ENCODE data around the gene APP. TPM values are rescaled to one million over a fixed set of nuclear protein-coding genes. Genes with fewer than 3 reads are reported as not detected.

The APP gene
- total RNA-seq, 1 donor, result 373 TPM

DNA sequence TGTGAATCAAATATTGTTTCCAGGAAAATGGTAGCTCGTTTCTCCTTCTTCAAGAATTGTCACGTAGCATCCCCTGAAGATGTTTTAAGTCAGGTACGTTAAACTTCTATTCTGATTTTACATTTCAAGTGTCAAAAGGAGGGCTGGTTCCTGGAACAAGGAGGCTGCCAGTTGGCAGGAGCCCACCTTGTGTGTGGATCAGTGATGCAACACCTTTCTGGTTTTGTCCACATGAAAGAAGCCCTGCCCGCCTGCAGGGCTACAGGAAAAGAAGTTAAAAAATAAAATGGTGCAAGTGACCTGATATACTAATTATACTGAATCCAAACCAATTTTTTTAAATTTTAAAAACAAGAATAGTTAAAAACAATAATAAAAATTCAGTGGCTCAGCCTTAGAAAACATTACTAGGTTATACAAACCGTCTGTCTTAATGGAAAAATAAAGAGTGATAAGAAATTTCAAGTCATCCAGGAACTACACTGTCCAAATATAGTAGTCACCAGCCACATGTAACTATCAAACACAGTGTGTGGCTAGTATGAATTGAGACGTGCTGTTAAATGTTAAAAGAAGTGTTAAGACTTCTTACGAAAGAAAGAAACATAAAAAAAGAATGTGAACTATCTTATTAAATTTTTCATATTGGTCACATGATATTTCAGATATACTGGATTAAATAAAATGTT, 123.1 kb downstream of the APP start:
- H2AFZ ChIP-seq (ENCODE audit: low read length), result no peak overlapping the region
- no peak overlapping the region for H3K4me2 ChIP-seq (ENCODE audit: insufficient read depth, low read length)
- peaks cover under 1% of the 10 kb centered on the region for H3K4me1 ChIP-seq (ENCODE audit: insufficient read depth, low read length)
- no peaks in the 10 kb centered on the region for H3K27me3 ChIP-seq (ENCODE audit: insufficient read depth, low read length)
- H3K9me3 ChIP-seq (ENCODE audit: low read depth, low read length), result no peaks in the 10 kb centered on the region
- peaks cover 20% of the 10 kb centered on the region for H3K36me3 ChIP-seq (ENCODE audit: insufficient read depth, low read length)
- no peak for DNase-seq (ENCODE audit: insufficient read length, low spot score, missing footprints)
- H3K4me3 ChIP-seq (ENCODE audit: insufficient read depth, low read length), result no peak overlapping the region
- H3K27ac ChIP-seq (ENCODE audit: low read depth, low read length), result no peak overlapping the region
- H3K79me2 ChIP-seq (ENCODE audit: insufficient read depth, low read length), result peaks cover 17% of the 10 kb centered on the region
- TF ChIP-seq, protein P1, sequence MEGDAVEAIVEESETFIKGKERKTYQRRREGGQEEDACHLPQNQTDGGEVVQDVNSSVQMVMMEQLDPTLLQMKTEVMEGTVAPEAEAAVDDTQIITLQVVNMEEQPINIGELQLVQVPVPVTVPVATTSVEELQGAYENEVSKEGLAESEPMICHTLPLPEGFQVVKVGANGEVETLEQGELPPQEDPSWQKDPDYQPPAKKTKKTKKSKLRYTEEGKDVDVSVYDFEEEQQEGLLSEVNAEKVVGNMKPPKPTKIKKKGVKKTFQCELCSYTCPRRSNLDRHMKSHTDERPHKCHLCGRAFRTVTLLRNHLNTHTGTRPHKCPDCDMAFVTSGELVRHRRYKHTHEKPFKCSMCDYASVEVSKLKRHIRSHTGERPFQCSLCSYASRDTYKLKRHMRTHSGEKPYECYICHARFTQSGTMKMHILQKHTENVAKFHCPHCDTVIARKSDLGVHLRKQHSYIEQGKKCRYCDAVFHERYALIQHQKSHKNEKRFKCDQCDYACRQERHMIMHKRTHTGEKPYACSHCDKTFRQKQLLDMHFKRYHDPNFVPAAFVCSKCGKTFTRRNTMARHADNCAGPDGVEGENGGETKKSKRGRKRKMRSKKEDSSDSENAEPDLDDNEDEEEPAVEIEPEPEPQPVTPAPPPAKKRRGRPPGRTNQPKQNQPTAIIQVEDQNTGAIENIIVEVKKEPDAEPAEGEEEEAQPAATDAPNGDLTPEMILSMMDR (IDR thresholded peaks at IDR 0.05; ENCODE audit: extremely low read depth, low read depth, low read length), result no peak
- H4K20me1 ChIP-seq (ENCODE audit: insufficient read depth, low read length), result peaks cover under 1% of the 10 kb centered on the region

DNA sequence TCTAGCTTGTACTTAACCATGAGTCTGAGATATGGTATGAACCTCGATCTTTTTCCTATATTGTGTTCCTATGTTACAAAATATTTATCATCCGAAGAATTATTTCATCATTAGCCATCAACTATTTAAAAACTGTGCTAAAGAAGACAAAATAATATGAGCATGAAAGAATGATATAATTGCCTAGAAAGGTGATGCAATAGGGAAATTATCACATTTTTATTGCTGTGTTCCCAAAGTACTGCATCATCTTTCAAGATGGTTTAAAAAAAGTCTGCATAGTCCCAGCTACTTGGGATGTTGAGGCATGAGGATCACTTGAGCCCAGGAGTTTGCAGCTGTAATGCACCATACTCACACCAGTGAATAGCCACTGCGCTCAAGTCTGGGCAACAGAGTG, 126.7 kb downstream of the APP start:
- Histone ChIP-seq H3K4me2 (ENCODE audit: insufficient read depth, low read length) (no peak overlapping the region), H3K4me3 (ENCODE audit: insufficient read depth, low read length) (no peak overlapping the region), H3K9me3 (ENCODE audit: low read depth, low read length) (no peaks in the 10 kb centered on the region), H3K27me3 (ENCODE audit: insufficient read depth, low read length) (no peaks in the 10 kb centered on the region), H4K20me1 (ENCODE audit: insufficient read depth, low read length) (peaks cover 9% of the 10 kb centered on the region), H3K79me2 (ENCODE audit: insufficient read depth, low read length) (peaks cover 24% of the 10 kb centered on the region), H3K36me3 (ENCODE audit: insufficient read depth, low read length) (peaks cover 4% of the 10 kb centered on the region), H2AFZ (ENCODE audit: low read length) (no peak overlapping the region), H3K27ac (ENCODE audit: low read depth, low read length) (no peak overlapping the region), H3K4me1 (ENCODE audit: insufficient read depth, low read length) (peaks cover 13% of the 10 kb centered on the region)
- TF ChIP-seq, protein P1 (IDR thresholded peaks at IDR 0.05; ENCODE audit: extremely low read depth, low read depth, low read length), result no peak
- DNase-seq (ENCODE audit: insufficient read length, low spot score, missing footprints), result no peak

DNA sequence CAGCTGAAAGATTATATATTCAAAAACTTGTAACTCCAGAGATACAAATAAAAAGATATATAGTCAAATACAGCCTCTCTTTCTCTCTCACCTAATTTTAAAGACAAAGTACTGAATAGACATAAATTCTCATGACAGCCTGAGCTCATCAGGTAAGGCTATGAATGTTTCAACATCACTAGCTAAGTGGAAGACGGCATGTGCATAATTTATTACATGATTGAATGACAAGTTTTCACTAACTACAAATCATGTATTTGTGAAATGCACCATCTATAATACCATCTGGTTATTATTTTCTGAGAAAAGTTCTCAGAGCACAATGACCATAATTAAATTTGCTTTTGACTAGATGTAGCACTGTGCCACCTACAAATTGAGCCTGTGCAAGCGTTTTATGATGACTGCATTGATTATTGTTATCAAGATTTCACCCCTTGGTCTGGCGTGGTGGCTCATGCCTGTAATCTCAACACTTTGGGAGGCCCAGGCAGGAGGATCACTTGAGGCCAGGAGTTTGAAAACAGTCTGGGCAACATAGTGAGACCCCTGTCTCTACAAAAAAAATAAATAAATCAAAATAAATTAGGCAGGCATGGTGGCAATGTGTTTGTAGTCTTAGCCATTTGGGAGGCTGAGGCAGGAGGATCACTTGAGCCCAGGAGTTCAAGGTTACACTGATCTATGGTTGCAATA, 128.2 kb downstream of the APP start:
- TF ChIP-seq, protein P1 (IDR thresholded peaks at IDR 0.05; ENCODE audit: extremely low read depth, low read depth, low read length), result no peak
- no peaks in the 10 kb centered on the region for H3K27me3 ChIP-seq (ENCODE audit: insufficient read depth, low read length)
- peaks cover 30% of the 10 kb centered on the region for H3K79me2 ChIP-seq (ENCODE audit: insufficient read depth, low read length)
- H3K9me3 ChIP-seq (ENCODE audit: low read depth, low read length), result no peaks in the 10 kb centered on the region
- no peak overlapping the region for H3K4me3 ChIP-seq (ENCODE audit: insufficient read depth, low read length)
- H4K20me1 ChIP-seq (ENCODE audit: insufficient read depth, low read length), result peaks cover 9% of the 10 kb centered on the region
- H3K4me1 ChIP-seq (ENCODE audit: insufficient read depth, low read length), result peaks cover 13% of the 10 kb centered on the region
- no peak overlapping the region for H3K27ac ChIP-seq (ENCODE audit: low read depth, low read length)
- peaks cover 4% of the 10 kb centered on the region for H3K36me3 ChIP-seq (ENCODE audit: insufficient read depth, low read length)
- no peak for DNase-seq (ENCODE audit: insufficient read length, low spot score, missing footprints)
- no peak overlapping the region for H2AFZ ChIP-seq (ENCODE audit: low read length)
- peak overlapping the region; percentile 32 for H3K4me2 ChIP-seq (ENCODE audit: insufficient read depth, low read length)

All from osteoblast (primary cell).